Stimulated activated naive B cell treated with anti-CD40 and anti-IgM and Interleukin-4, amounts not matched to agents 10 μg/mL and 1 μg/mL and 100 μg/mL, for 72 hours (primary cell): ENCODE data around the gene TAF1.
"Not testable (repeated sequence)": the region's sequence is repeated elsewhere in the genome, so short reads cannot be mapped to it uniquely, and the experiment has no call there.

Experiments used
- ATAC-seq, 2 donors: fragments of 150-1000 bp; cut with Tn5 transposase; replicated peaks; 2 replicates each; pipeline ENCODE4 v1.10.0; 2021; ENCODE audit warnings: moderate library complexity in 1 of 2
- DNase-seq: peaks from one replicate; pipeline ENCODE4 v3.0.0; 2021
- H3K27ac Mint-ChIP-seq: one replicate; pipeline ENCODE4 v1.8.0; 2022; ENCODE audit warnings: mild to moderate bottlenecking, mixed read lengths
- H3K27me3 Mint-ChIP-seq, 2 donors: one replicate each; pipeline ENCODE4 v1.8.0; 2022; ENCODE audit warnings: mixed read lengths in 2 of 2
- H3K36me3 Mint-ChIP-seq, 2 donors: one replicate each; pipeline ENCODE4 v1.8.0; 2022; ENCODE audit warnings: mixed read lengths in 2 of 2, mild to moderate bottlenecking in 1 of 2
- H3K4me1 Mint-ChIP-seq, 2 donors: one replicate each; pipeline ENCODE4 v1.8.0; 2022; ENCODE audit warnings: mixed read lengths in 2 of 2, mild to moderate bottlenecking in 1 of 2
- H3K4me3 Mint-ChIP-seq, 2 donors: one replicate each; pipeline ENCODE4 v1.8.0; 2022; ENCODE audit warnings: mild to moderate bottlenecking in 2 of 2, mixed read lengths in 2 of 2, moderate library complexity in 1 of 2
- H3K9me3 Mint-ChIP-seq, 2 donors: one replicate each; pipeline ENCODE4 v1.8.0; 2022; ENCODE audit warnings: mixed read lengths in 2 of 2, mild to moderate bottlenecking in 1 of 2

The TAF1 gene

DNA sequence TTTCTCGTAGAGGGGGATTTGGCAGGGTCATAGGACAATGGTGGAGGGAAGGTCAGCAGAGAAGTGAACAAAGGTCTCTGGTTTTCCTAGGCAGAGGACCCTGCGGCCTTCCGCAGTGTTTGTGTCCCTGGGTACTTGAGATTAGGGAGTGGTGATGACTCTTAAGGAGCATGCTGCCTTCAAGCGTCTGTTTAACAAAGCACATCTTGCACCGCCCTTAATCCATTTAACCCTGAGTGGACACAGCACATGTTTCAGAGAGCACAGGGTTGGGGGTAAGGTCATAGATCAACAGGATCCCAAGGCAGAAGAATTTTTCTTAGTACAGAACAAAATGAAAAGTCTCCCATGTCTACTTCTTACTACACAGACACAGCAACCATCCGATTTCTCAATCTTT lies 85.4 kb downstream of the TAF1 start:
- not testable (repeated sequence) for H3K36me3 Mint-ChIP-seq, ATAC-seq, H3K9me3 Mint-ChIP-seq, H3K27me3 Mint-ChIP-seq, H3K27ac Mint-ChIP-seq, DNase-seq, H3K4me3 Mint-ChIP-seq, H3K4me1 Mint-ChIP-seq

DNA sequence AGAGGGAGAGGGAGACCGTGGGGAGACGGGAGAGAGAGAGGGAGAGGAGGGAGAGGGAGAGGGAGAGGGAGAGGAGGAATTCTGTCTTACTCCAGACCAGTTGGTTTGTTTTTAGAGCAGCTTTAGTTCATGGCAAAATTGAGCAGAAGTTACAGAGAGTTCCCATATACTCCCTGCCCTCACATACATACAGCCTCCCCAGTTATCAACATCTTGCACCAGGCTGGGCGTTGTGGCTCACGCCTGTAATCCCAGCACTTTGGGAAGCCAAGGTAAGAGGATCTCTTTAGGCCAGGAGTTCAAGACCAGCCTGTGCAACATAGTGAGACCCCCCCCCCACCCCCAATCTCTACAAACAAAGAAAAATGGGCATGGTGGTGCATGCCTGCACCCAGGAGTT lies 86.9 kb downstream of the TAF1 start:
- Mint-ChIP-seq H3K27me3 (no peaks in the 10 kb centered on the region), H3K27ac (no peak overlapping the region), H3K4me1 (no peaks in the 10 kb centered on the region), H3K4me3 (no peak overlapping the region), H3K9me3 (no peaks in the 10 kb centered on the region), H3K36me3 (peaks cover 5 to 11% of the 10 kb centered on the region in 2 donors)
- DNase-seq: no peak
- ATAC-seq: no peak

DNA sequence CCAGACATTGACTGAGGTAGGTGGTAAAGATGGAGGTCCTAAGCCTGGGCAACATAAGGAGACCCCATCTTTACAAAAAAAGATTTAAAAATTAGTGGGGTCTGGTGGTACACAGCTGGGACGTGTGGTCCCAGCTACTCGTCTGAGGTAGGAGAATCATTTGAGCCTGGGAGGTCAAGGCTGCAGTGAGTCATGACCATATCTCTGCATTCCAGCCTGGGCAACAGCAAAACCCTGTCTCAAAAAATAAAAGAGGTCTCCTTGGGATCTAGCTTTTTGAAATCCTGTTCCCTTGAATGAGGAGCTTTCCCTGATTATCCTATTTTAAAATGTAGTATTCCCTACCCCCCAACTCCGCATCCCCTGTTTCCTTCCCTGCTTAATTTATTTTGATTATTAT lies 88.1 kb downstream of the TAF1 start:
- DNase-seq: no peak
- Mint-ChIP-seq H3K36me3 (peaks cover 11 to 15% of the 10 kb centered on the region in 2 donors), H3K27me3 (no peaks in the 10 kb centered on the region), H3K4me1 (peaks cover 0 to 2% of the 10 kb centered on the region in 2 donors), H3K9me3 (no peaks in the 10 kb centered on the region), H3K4me3 (no peak overlapping the region), H3K27ac (no peak overlapping the region)
- no peak for ATAC-seq

DNA sequence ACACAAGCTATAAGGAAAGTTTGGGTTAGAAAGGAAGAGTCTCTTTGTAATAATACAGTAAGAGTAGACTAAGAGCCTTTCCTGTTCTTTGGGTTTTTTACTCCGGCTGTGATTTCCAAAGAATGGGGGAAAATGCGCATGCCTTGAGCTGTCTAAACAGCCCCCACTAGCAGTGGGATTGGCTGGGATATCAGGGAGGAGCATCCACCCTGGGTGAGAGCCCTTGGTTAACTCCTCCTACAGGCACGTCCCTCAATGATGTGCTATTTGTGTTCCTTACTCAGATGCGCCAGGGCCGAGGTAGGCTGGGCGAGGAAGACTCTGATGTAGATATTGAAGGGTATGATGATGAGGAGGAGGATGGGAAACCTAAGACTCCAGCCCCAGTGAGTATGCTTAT lies 92.7 kb downstream of the TAF1 start:
- Mint-ChIP-seq H3K36me3 (peaks cover 21 to 24% of the 10 kb centered on the region in 2 donors), H3K4me1 (peaks cover 0 to 2% of the 10 kb centered on the region in 2 donors)

DNA sequence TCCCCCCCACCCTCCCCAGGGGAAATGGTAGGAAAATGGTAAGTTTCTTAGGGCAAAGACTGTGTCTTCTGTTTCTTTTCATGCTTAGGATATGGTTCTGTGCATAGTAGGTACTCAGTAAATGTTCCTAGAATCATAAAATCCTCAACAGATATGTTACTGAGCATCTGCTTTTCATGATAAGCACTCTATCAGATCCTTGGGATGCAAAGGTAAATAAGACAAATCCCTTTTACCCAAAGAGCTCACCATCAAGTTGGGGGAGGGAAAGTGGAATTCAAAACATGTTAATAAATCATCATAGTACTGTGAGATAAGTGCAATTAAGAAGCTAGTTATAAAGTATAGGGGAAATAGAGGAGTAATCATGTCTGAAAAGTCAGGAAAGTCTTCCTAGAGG lies 98.8 kb downstream of the TAF1 start:
- Mint-ChIP-seq H3K9me3 (no peaks in the 10 kb centered on the region), H3K4me3 (no peak overlapping the region), H3K27ac (no peak overlapping the region), H3K4me1 (no peaks in the 10 kb centered on the region), H3K27me3 (no peaks in the 10 kb centered on the region), H3K36me3 (peaks cover 21 to 32% of the 10 kb centered on the region in 2 donors)
- no peak for ATAC-seq
- no peak for DNase-seq

More for the DNA sequence above, 92.7 kb downstream of the TAF1 start:
- Mint-ChIP-seq H3K4me3 (no peak overlapping the region), H3K27ac (no peak overlapping the region), H3K27me3 (no peaks in the 10 kb centered on the region), H3K9me3 (no peaks in the 10 kb centered on the region)
- no peak for ATAC-seq
- no peak for DNase-seq

DNA sequence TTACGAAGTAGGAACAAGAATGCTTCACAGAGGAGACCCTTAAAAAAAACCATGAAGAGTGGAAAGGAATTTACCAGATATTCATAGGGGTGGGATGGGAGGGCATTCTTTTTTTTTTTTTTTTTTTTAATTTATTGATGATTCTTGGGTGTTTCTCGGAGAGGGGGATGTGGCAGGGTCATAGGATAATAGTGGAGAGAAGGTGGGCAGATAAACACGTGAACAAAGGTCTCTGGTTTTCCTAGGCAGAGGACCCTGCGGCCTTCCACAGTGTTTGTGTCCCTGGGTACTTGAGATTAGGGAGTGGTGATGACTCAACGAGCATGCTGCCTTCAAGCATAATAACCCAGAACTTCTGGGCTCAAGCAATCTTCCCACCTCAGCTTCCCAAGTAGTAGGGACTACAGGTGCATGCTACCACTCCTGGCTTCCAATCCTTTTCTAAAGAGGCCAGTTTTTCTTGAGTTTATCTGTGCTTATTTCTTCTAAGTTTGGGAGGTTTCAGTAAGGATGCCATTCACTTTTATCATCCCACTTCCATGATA lies 100.9 kb downstream of the TAF1 start:
- peaks cover 11 to 26% of the 10 kb centered on the region in 2 donors for H3K36me3 Mint-ChIP-seq
- no peak for ATAC-seq
- no peak overlapping the region for H3K4me3 Mint-ChIP-seq

DNA sequence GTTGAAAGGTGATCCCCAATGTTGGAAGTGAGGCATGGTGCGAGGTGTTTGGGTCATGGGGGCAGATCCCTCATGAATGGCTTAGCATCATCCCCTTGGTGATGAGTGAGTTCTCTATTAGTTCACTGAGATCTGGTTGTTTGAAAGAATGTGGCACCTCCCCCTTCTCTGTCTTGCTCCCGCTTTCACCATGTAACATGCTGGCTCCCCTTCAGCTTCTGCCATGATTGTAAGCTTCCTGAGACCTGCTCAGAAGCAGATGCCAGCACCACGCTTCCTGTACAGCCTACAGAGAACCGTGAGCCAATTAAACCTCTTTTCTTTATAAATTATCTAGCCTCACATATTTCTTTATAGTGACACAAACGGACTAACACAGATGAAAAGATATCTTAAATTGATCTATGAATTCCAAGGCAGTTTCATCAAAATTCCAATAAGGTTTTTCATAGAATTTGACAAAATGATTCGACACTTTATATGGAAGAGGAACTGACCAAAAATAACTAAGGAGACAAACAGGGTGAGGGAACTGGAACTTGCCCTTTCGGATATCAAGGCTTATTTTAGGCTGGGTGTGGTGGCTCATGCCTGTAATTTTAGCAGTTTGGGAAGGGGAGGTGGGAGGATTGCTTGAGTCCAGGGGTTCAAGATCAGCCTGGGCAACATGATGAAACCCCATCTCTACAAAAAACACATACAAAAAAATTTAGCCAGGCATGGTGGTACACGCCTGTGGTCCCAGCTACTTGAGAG lies 109.8 kb downstream of the TAF1 start:
- Mint-ChIP-seq H3K9me3 (no peaks in the 10 kb centered on the region), H3K4me3 (no peak overlapping the region), H3K36me3 (peaks cover 6 to 7% of the 10 kb centered on the region in 2 donors), H3K27me3 (no peaks in the 10 kb centered on the region), H3K4me1 (peaks cover 0 to 7% of the 10 kb centered on the region in 2 donors), H3K27ac (no peak overlapping the region)
- DNase-seq (no peak), ATAC-seq (no peak)

More for the DNA sequence above, 100.9 kb downstream of the TAF1 start:
- DNase-seq: no peak
- H3K4me1 Mint-ChIP-seq: no peaks in the 10 kb centered on the region
- H3K9me3 Mint-ChIP-seq: no peaks in the 10 kb centered on the region
- no peak overlapping the region for H3K27ac Mint-ChIP-seq
- no peaks in the 10 kb centered on the region for H3K27me3 Mint-ChIP-seq

DNA sequence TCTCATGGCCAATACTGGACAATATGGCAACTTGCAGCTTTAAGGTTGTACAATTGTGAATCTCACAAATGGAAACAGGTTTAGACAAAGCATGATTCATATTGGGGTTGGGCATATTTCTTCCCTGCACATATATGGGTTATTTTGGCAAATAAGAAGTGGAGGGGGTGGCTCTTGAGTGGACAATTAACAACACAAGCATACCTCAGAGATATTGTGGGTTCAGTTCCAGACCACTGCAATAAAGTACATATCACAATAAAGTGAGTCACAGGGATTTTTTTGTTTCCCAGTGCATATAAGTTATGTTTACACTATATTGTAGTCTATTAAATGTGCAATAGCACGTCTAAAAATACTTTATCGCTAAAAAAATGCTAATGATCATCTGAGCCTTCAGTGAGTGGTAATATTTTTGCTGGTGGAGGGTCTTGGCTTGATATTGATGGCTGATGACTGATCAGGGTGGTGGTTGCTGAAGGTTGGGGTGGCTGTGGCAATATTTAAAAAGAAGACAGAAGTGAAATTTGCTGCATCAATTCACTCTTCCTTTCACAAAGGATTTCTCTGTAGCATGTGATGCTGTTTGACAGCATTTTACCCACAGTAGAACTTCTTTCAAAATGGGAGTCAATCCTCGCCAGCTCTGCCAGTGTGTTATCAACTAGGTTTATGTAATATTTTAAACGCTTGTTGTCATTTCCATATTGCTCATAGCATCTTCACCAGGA lies 116.2 kb downstream of the TAF1 start:
- H3K36me3 Mint-ChIP-seq: peaks cover 0 to 3% of the 10 kb centered on the region in 2 donors
- no peak overlapping the region for H3K4me3 Mint-ChIP-seq
- no peaks in the 10 kb centered on the region for H3K27me3 Mint-ChIP-seq
- H3K9me3 Mint-ChIP-seq: no peaks in the 10 kb centered on the region
- peak; percentile 69 to 75 for ATAC-seq
- DNase-seq: no peak
- peak overlapping the region; percentile 3 for H3K27ac Mint-ChIP-seq
- H3K4me1 Mint-ChIP-seq: peaks cover 7 to 13% of the 10 kb centered on the region in 2 donors

DNA sequence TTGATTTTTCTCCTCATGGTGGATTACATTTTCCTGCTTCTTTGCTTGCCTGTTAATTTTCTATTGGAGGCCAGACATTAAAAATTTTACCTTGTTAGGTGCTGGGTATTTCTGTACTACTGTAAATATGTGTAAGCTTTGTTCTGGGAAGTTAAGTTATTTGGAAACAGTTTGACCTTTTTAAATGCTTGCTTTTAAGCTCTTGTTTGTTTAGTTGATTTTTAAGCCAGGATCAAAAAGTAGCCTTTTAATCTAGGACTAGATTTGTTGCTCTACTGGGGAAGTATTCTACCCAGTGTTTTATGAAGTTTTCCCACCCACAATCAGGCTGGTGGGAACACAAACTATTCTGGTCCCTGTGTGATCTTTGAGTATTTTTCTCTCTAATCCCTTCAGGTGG lies 121.7 kb downstream of the TAF1 start:
- H3K27ac Mint-ChIP-seq: no peak overlapping the region
- no peak overlapping the region for H3K4me3 Mint-ChIP-seq
- H3K36me3 Mint-ChIP-seq: peaks cover 4 to 5% of the 10 kb centered on the region in 2 donors
- no peaks in the 10 kb centered on the region for H3K9me3 Mint-ChIP-seq
- H3K27me3 Mint-ChIP-seq: peaks cover 0 to 4% of the 10 kb centered on the region in 2 donors
- DNase-seq (no peak), ATAC-seq (no peak)
- peaks cover 11 to 12% of the 10 kb centered on the region in 2 donors for H3K4me1 Mint-ChIP-seq

DNA sequence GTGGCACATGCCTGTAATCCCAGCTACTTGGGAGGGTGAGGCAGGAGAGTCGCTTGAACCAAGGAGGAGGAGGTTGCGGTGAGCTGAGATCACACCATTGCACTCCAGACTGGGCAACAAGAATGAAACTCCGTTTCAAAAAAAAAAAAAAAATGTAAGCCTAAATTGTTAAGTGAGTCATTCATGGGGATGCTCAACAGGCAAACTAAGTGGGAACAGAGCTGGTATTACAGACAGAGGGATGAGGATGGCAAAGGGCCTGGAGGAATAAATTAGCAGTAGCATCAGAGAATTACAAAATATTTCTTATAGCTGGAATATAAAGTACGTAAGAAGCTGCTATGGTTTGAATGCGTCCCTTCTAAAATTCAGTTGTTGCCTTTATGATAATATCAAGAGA lies 123.4 kb downstream of the TAF1 start:
- no peak for ATAC-seq
- H3K4me3 Mint-ChIP-seq: no peak overlapping the region
- H3K9me3 Mint-ChIP-seq: no peaks in the 10 kb centered on the region
- H3K27me3 Mint-ChIP-seq: peaks cover 0 to 4% of the 10 kb centered on the region in 2 donors
- H3K36me3 Mint-ChIP-seq: peaks cover 4 to 5% of the 10 kb centered on the region in 2 donors
- no peak overlapping the region for H3K27ac Mint-ChIP-seq
- no peak for DNase-seq
- peaks cover 9 to 11% of the 10 kb centered on the region in 2 donors for H3K4me1 Mint-ChIP-seq

DNA sequence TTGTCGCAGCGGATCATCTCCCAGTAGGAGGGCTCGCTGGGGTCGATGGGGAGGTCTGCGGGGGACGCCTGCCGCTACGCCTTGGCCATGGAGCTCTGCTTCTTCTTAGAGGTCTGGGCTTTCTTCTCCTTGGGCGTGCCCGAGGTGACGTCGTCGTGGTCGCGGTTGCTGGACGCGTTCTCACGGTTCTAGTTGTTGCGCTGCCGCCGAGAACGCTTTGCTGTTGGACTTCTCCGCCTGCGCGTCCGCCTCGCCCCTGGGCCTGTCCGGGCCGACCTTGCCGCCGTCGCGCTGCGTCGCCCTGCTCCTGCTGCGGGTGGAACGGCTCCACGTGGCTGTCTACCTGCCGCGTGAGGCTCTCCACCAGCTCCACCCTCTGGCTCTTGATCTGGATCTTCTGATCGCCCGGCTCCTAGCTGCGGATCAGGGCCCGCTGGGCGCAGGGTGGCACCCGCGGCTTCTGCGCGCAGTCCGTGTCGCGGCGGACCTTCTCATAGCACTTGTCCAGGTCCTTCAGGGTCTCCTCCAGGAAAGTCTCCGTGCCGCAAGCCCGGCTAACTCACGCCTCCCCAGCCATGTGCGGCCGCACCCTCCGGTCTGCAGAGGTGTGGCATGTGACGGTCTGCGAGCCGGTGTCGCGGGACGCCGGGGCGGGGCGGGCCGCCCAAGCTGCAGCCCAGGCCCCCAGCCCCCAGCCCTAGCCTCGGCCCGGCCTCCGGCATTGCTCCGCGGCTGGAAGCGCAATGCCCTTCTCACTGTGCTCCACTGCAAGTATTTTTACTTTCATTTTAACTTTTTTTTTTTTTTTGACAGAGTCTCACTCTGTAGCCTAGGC lies 126.3 kb downstream of the TAF1 start:
- H3K4me1 Mint-ChIP-seq: peaks cover 9% of the 10 kb centered on the region in 2 donors
- peak overlapping the region; percentile 85 to 90 for H3K4me3 Mint-ChIP-seq
- no peaks in the 10 kb centered on the region for H3K9me3 Mint-ChIP-seq
- H3K27me3 Mint-ChIP-seq: peaks cover 0 to 4% of the 10 kb centered on the region in 2 donors
- peaks cover 4 to 5% of the 10 kb centered on the region in 2 donors for H3K36me3 Mint-ChIP-seq
- peak; percentile 80 to 82 for ATAC-seq
- DNase-seq: peak; percentile 35
- H3K27ac Mint-ChIP-seq: peak overlapping the region; percentile 78

DNA sequence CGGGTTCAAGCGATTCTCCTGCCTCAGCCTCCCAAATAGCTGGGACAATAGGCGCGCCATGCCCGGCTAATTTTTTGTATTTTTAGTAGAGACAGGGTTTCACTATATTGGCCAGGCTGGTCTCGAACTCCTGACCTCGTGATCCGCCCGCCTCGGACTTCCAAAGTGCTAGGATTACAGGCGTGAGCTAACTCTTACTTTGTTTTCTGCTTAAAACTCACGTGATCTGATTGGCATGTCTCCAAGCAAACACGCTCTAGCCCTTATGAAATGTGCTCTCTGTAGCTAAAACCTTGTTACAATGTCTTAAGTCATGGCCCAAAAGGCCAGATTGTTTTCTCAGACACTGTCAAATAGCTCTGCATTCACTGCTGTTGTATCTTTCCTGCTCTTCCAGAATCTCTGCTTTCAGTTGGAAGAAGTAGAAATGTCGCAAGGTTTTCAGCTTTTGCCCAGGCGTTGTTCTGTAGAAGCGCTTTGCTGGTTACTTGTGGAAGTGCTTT lies 127.0 kb downstream of the TAF1 start:
- DNase-seq (no peak), ATAC-seq (no peak)
- Mint-ChIP-seq H3K4me3 (peak overlapping the region; percentile 85 to 90), H3K27ac (peak overlapping the region; percentile 63), H3K9me3 (no peaks in the 10 kb centered on the region), H3K27me3 (peaks cover 0 to 4% of the 10 kb centered on the region in 2 donors), H3K36me3 (peaks cover 4 to 5% of the 10 kb centered on the region in 2 donors), H3K4me1 (peaks cover 9% of the 10 kb centered on the region in 2 donors)

DNA sequence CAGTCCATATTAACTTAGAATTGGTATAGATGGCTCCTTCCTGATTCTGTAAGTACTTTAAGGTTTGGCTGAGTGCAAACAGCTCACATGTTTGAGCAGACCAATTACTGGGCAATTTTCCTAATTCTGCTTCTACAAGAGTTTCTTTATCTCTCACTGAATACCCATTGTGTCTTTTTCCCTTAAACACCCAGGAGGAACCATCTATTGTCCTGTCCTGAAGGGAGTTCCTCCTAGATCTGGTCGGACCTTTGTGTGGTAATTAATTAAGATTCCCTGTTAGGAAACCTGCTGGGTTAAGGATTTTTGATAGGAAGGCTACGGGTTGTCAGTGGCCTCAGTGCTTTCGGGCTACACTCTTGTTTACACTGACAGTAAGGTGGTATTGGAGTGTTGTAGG lies 129.8 kb downstream of the TAF1 start:
- ATAC-seq, H3K27ac Mint-ChIP-seq, H3K36me3 Mint-ChIP-seq, DNase-seq, H3K9me3 Mint-ChIP-seq, H3K4me1 Mint-ChIP-seq, H3K27me3 Mint-ChIP-seq, H3K4me3 Mint-ChIP-seq: not testable (repeated sequence)

DNA sequence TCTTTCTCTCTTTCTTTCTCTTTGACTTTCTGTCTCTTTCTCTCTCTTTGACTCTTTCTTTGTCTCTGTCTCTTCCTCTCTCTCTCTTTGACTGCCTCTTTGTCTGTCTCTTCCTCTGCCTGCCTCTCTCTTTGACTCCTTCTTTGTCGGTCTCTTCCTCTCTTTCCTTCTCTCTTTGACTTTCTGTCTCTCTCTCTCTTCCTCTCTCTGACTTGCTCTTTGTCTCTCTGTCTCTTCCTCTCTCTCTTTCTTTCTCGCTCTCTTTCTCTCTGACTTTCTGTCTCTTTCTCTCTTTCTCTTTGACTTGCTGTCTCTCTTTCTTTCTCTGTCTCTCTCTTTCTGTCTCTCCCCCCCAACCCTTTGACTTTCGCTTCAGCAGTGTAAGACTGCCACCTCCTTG lies 130.3 kb downstream of the TAF1 start:
- Mint-ChIP-seq H3K9me3 (no peaks in the 10 kb centered on the region), H3K27ac (no peak overlapping the region), H3K4me3 (no peak overlapping the region), H3K36me3 (peaks cover 0 to 1% of the 10 kb centered on the region in 2 donors), H3K27me3 (no peaks in the 10 kb centered on the region), H3K4me1 (peaks cover 7 to 9% of the 10 kb centered on the region in 2 donors)
- ATAC-seq (no peak), DNase-seq (no peak)
